Right lobe of liver (tissue), 4 donors: ENCODE results near the gene PRG2.

ENCODE experiments used
- CTCF ChIP-seq, 4 donors: fragments of 200-600 bp in 3 of 4; fragments of 450-650 bp in 1 of 4; IDR thresholded peaks; one replicate each; pipeline versions ENCODE4 v1.5.1 to v1.8.0; 2016 to 2022; ENCODE audit warnings: antibody characterized with exemption in 4 of 4, mild to moderate bottlenecking in 2 of 4
- POLR2A ChIP-seq: fragments of 450-650 bp; IDR thresholded peaks from one replicate; pipeline ENCODE4 v1.6.1; 2017; ENCODE audit warnings: antibody characterized with exemption, mild to moderate bottlenecking
- donor health status: DM: no; HTN: no; CAD: no.
- donor health status: DM: no; HTN: no; CAD: no.
- donor health status: DM: no; HTN: yes; CAD: no.

- TF ChIP-seq CTCF (IDR thresholded peaks at IDR 0.05): no peak
- TF ChIP-seq POLR2A: no peak
Observed at GRCh38 chr11:57347336-57347735, 43.1 kb downstream of the PRG2 start.
